ENCODE data around the gene ZFP82.

- TF ChIP-seq CTCF (IDR thresholded peaks at IDR 0.05) (no peak), POLR2AphosphoS5 (IDR thresholded peaks at IDR 0.05; ENCODE audit: low read depth, low read length) (no peak), SIN3A (IDR thresholded peaks at IDR 0.05; ENCODE audit: borderline replicate concordance, insufficient read depth, low read depth, low read length) (no peak), TCF7L2 (IDR thresholded peaks at IDR 0.05; ENCODE audit: low read depth, low read length) (no peak), REST (IDR thresholded peaks at IDR 0.05; ENCODE audit: insufficient read depth in 1 of 2, low read depth in 2 of 2, low read length in 1 of 2) (no peak)
Observed at GRCh38 chr19:36436531-36436930, 18.1 kb upstream of the ZFP82 start.

Measured in Panc1 (cell line).